Keratinocyte (primary cell): ENCODE data around the gene ARHGAP22.

Source experiments
- CTCF ChIP-seq, 3 experiments: IDR thresholded peaks in 1 of 3; conservative IDR thresholded peaks in 1 of 3; optimal IDR thresholded peaks in 1 of 3; 2 replicates in 2 of 3; 3 replicates in 1 of 3; pipeline versions ENCODE3 to v1.5.1; 2011; ENCODE audit warnings: low read length in 3 of 3, mild to moderate bottlenecking in 3 of 3, moderate library complexity in 2 of 3, control low read depth in 1 of 3, inconsistent platforms in 1 of 3; ENCODE audit not compliant: insufficient read depth in 2 of 3; ENCODE audit errors: extremely low read depth in 1 of 3
- EZH2 ChIP-seq: IDR thresholded peaks from one replicate; pipeline ENCODE4 v1.6.1; 2012; ENCODE audit warnings: inconsistent platforms, mild to moderate bottlenecking, low read length, moderate library complexity

- TF ChIP-seq CTCF (optimal IDR thresholded peaks at IDR 0.05 in 1 of 3, IDR thresholded peaks at IDR 0.05 in 1 of 3, conservative IDR thresholded peaks at IDR 0.05 in 1 of 3; ENCODE audit: extremely low read depth in 1 of 3, insufficient read depth in 2 of 3, low read length in 3 of 3) = no peak
- TF ChIP-seq EZH2 = no peak
These were observed 13.9 kb downstream of the ARHGAP22 start for GRCh38 chr10:48590945-48591344.
